Activated B cell treated with CpG ODN at 0.5 μM for 24 hours (primary cell): ENCODE data around the gene CRACDL. TPM values are rescaled to one million over a fixed set of nuclear protein-coding genes. Genes with fewer than 3 reads are reported as not detected.

Experiments used
- ATAC-seq: fragments of 200-7000 bp; cut with Tn5 transposase; one replicate; pipeline ENCODE4 v1.10.0; 2021; ENCODE audit warnings: low read depth, mild to moderate bottlenecking, moderate library complexity
- CTCF ChIA-PET: fragments of 350-600 bp; sonication (Branson Sonifier 250); formaldehyde crosslinking; loops from one replicate; lab custom pipeline; 2021; ENCODE audit warnings: antibody characterized with exemption; lab: Charles Lee
- POLR2A ChIA-PET: fragments of 350-600 bp; sonication (Branson Sonifier 250); formaldehyde crosslinking; loops from one replicate; lab custom pipeline; 2021; ENCODE audit warnings: antibody characterized with exemption; lab: Charles Lee
- DNase-seq: peaks from one replicate; pipeline ENCODE4 v3.0.0; 2022
- H3K27ac Mint-ChIP-seq: one replicate; pipeline ENCODE4 v1.8.0; 2020; ENCODE audit warnings: mixed read lengths
- H3K27me3 Mint-ChIP-seq: one replicate; pipeline ENCODE4 v1.8.0; 2021; ENCODE audit warnings: mixed read lengths
- H3K36me3 Mint-ChIP-seq: one replicate; pipeline ENCODE4 v1.8.0; 2021; ENCODE audit warnings: low read depth, mixed read lengths
- H3K4me1 Mint-ChIP-seq: one replicate; pipeline ENCODE4 v1.8.0; 2021; ENCODE audit warnings: mixed read lengths
- H3K4me3 Mint-ChIP-seq: one replicate; pipeline ENCODE4 v1.8.0; 2020; ENCODE audit warnings: mild to moderate bottlenecking, mixed read lengths
- H3K9me3 Mint-ChIP-seq: one replicate; pipeline ENCODE4 v1.8.0; 2020; ENCODE audit warnings: mixed read lengths
- CTCF ChIP-seq: fragments of 200-600 bp; IDR thresholded peaks from one replicate; pipeline ENCODE4 v1.8.0; 2022; ENCODE audit warnings: antibody characterized with exemption, mild to moderate bottlenecking
- intact Hi-C: fragments of 100-400 bp; cut with micrococcal nuclease; formaldehyde crosslinking; loops from one replicate; pipeline ENCODE4 v1.15.1; 2024
- total RNA-seq: library from RNA; stranded (reverse); gene quantifications from 2 replicates; pipeline ENCODE4 v1.2.3, GENCODE V29; 2022

The CRACDL gene
- total RNA-seq, 1 donor from 2014 or later = not detected

- Mint-ChIP-seq H3K27me3 (no peaks in the 10 kb centered on the region), H3K27ac (no peak overlapping the region), H3K36me3 (no peaks in the 10 kb centered on the region), H3K4me1 (peaks cover 6% of the 10 kb centered on the region), H3K4me3 (no peak overlapping the region), H3K9me3 (no peaks in the 10 kb centered on the region)
- no peak for DNase-seq
- ATAC-seq = peak; percentile 18
- no peak for TF ChIP-seq CTCF
- intact Hi-C loops = loop anchor here (2.0 to 10.0 kb wide), 2 partner anchors 229 to 343 kb away; no protein-coding TSS in a partner anchor
- POLR2A ChIA-PET = interaction anchor here (0.7 kb wide), 1 partner anchor 186 kb away, joined by 3 read pairs; no protein-coding TSS in a partner anchor
- CTCF ChIA-PET = interaction anchor here (5.7 kb wide), 1 partner anchor 187 kb away, joined by 64 read pairs; no protein-coding TSS in a partner anchor
Observed at GRCh38 chr2:98835831-98836385, 100.1 kb downstream of the CRACDL start.

- intact Hi-C loops = loop anchor here (10.0 kb wide), 1 partner anchor 231 kb away; no protein-coding TSS in a partner anchor
- H3K4me1 Mint-ChIP-seq = peaks cover 6% of the 10 kb centered on the region
- H3K9me3 Mint-ChIP-seq = no peaks in the 10 kb centered on the region
- no peak for TF ChIP-seq CTCF
- H3K27ac Mint-ChIP-seq = no peak overlapping the region
- ChIA-PET POLR2A (no interaction called here), CTCF (no interaction called here)
- H3K36me3 Mint-ChIP-seq = no peaks in the 10 kb centered on the region
- no peak overlapping the region for H3K4me3 Mint-ChIP-seq
- no peak for ATAC-seq
- DNase-seq = no peak
- no peaks in the 10 kb centered on the region for H3K27me3 Mint-ChIP-seq
Observed at GRCh38 chr2:98833917-98834263, 102.1 kb downstream of the CRACDL start.

GRCh38 chr2:98833172-98833916 is 102.7 kb downstream of the CRACDL start:
- ATAC-seq = no peak
- no peaks in the 10 kb centered on the region for H3K27me3 Mint-ChIP-seq
- no peak overlapping the region for H3K27ac Mint-ChIP-seq
- H3K4me3 Mint-ChIP-seq = no peak overlapping the region
- no peaks in the 10 kb centered on the region for H3K9me3 Mint-ChIP-seq
- DNase-seq = no peak
- intact Hi-C loops = loop anchor here (10.0 kb wide), 1 partner anchor 231 kb away; no protein-coding TSS in a partner anchor
- POLR2A ChIA-PET = no interaction called here
- CTCF ChIA-PET = interaction anchor here (1.7 kb wide), 1 partner anchor 184 kb away, joined by 8 read pairs; no protein-coding TSS in a partner anchor
- no peak for TF ChIP-seq CTCF
- H3K36me3 Mint-ChIP-seq = no peaks in the 10 kb centered on the region
- H3K4me1 Mint-ChIP-seq = peaks cover 6% of the 10 kb centered on the region

GRCh38 chr2:98832172-98832571 is 103.9 kb downstream of the CRACDL start:
- TF ChIP-seq CTCF = no peak
- POLR2A ChIA-PET = no interaction called here
- H3K27ac Mint-ChIP-seq = no peak overlapping the region
- ATAC-seq (no peak), DNase-seq (no peak)
- H3K4me1 Mint-ChIP-seq = peaks cover 5% of the 10 kb centered on the region
- no peaks in the 10 kb centered on the region for H3K27me3 Mint-ChIP-seq
- intact Hi-C loops = loop anchor here (10.0 kb wide), 1 partner anchor 233 kb away; no protein-coding TSS in a partner anchor
- no peaks in the 10 kb centered on the region for H3K36me3 Mint-ChIP-seq
- CTCF ChIA-PET = interaction anchor here (1.4 to 1.7 kb wide), 2 partner anchors 10 to 183 kb away, joined by 3 to 8 read pairs; no protein-coding TSS in a partner anchor
- no peak overlapping the region for H3K4me3 Mint-ChIP-seq
- no peaks in the 10 kb centered on the region for H3K9me3 Mint-ChIP-seq

GRCh38 chr2:98830571-98831145 is 105.4 kb downstream of the CRACDL start:
- no peak for TF ChIP-seq CTCF
- peaks cover 2% of the 10 kb centered on the region for H3K4me1 Mint-ChIP-seq

More at GRCh38 chr2:98830571-98831145, 105.4 kb downstream of the CRACDL start:
- Mint-ChIP-seq H3K36me3 (no peaks in the 10 kb centered on the region), H3K4me3 (no peak overlapping the region), H3K9me3 (no peaks in the 10 kb centered on the region), H3K27me3 (no peaks in the 10 kb centered on the region), H3K27ac (no peak overlapping the region)
- ATAC-seq (no peak), DNase-seq (no peak)
- ChIA-PET CTCF (interaction anchor here (2.1 kb wide), 1 partner anchor 181 kb away, joined by 9 read pairs; no protein-coding TSS in a partner anchor), POLR2A (no interaction called here)
- intact Hi-C loops = loop anchor here (10.0 kb wide), 1 partner anchor 234 kb away; no protein-coding TSS in a partner anchor
